ENCODE measurements around the gene PMIS2.

The PMIS2 gene

GRCh38 chr19:35551091-35551810 is 34.7 kb upstream of the PMIS2 start:
- no peak for DNase-seq (ENCODE audit: low spot score)
- no peak for TF ChIP-seq CTCF (IDR thresholded peaks at IDR 0.05; ENCODE audit: extremely low read depth, insufficient read depth, missing control alignments)
- in situ Hi-C loops (cut with MboI; ENCODE audit: low pct_unique_long_range_greater_than_20kb, low sequenced_read_pairs, unreplicated experiment), result no loop called here

- no peak for DNase-seq (ENCODE audit: low spot score)
- in situ Hi-C loops (cut with MboI; ENCODE audit: low pct_unique_long_range_greater_than_20kb, low sequenced_read_pairs, unreplicated experiment), result no loop called here
- no peak for TF ChIP-seq CTCF (IDR thresholded peaks at IDR 0.05; ENCODE audit: extremely low read depth, insufficient read depth, missing control alignments)
These were observed 33.2 kb upstream of the PMIS2 start for GRCh38 chr19:35552534-35553384.

- no peak for DNase-seq (ENCODE audit: low spot score)
- no peak for TF ChIP-seq CTCF (IDR thresholded peaks at IDR 0.05; ENCODE audit: extremely low read depth, insufficient read depth, missing control alignments)
- in situ Hi-C loops (cut with MboI; ENCODE audit: low pct_unique_long_range_greater_than_20kb, low sequenced_read_pairs, unreplicated experiment), result no loop called here
These were observed 32.5 kb upstream of the PMIS2 start for GRCh38 chr19:35553385-35554000.

- no peak for DNase-seq (ENCODE audit: low spot score)
- no peak for TF ChIP-seq CTCF (IDR thresholded peaks at IDR 0.05; ENCODE audit: extremely low read depth, insufficient read depth, missing control alignments)
- in situ Hi-C loops (cut with MboI; ENCODE audit: low pct_unique_long_range_greater_than_20kb, low sequenced_read_pairs, unreplicated experiment), result no loop called here
These were observed 31.9 kb upstream of the PMIS2 start for GRCh38 chr19:35554076-35554475.

GRCh38 chr19:35555301-35556005 is 30.5 kb upstream of the PMIS2 start:
- peak; percentile 23 for TF ChIP-seq CTCF (IDR thresholded peaks at IDR 0.05; ENCODE audit: extremely low read depth, insufficient read depth, missing control alignments)
- DNase-seq (ENCODE audit: low spot score), result peak; percentile 60
- in situ Hi-C loops (cut with MboI; ENCODE audit: low pct_unique_long_range_greater_than_20kb, low sequenced_read_pairs, unreplicated experiment), result no loop called here

GRCh38 chr19:35556025-35556590 is 29.9 kb upstream of the PMIS2 start:
- in situ Hi-C loops (cut with MboI; ENCODE audit: low pct_unique_long_range_greater_than_20kb, low sequenced_read_pairs, unreplicated experiment), result no loop called here
- no peak for TF ChIP-seq CTCF (IDR thresholded peaks at IDR 0.05; ENCODE audit: extremely low read depth, insufficient read depth, missing control alignments)
- DNase-seq (ENCODE audit: low spot score), result no peak

All from GM13977 (cell line).